Hematopoietic multipotent progenitor cell treated with erythropoietin and hydrocortisone succinate and interleukin-3 and kit ligand, for 15 days (in vitro differentiated cells): ENCODE results near the gene YY1AP1.
"Not testable (repeated sequence)": the region's sequence is repeated elsewhere in the genome, so short reads cannot be mapped to it uniquely, and the experiment has no call there.

Experiments
- DNase-seq: peaks from one replicate; pipeline ENCODE4 v3.0.0-alpha.2; 2015; ENCODE audit warnings: low spot score

Gene YY1AP1

DNA sequence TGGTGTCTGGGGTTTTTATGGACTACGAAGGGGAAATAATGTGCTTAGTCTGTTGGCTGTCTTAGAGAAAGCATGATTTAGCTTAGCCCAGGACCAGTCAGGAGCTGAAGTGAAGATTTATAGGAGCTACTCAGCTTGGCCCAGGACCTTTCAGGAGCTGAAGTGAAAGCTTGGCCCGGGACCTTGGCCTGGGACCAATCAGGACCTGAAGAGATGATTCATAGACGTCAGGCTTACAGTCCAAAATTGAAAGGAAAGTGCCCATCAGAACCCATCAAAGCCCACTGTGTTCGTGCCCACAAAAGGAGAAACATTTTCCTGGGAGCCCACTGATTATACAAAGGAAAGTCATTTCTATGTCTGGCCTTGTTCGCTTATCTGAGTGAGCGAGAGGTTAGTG, 42.9 kb downstream of the YY1AP1 start:
- no peak for DNase-seq

DNA sequence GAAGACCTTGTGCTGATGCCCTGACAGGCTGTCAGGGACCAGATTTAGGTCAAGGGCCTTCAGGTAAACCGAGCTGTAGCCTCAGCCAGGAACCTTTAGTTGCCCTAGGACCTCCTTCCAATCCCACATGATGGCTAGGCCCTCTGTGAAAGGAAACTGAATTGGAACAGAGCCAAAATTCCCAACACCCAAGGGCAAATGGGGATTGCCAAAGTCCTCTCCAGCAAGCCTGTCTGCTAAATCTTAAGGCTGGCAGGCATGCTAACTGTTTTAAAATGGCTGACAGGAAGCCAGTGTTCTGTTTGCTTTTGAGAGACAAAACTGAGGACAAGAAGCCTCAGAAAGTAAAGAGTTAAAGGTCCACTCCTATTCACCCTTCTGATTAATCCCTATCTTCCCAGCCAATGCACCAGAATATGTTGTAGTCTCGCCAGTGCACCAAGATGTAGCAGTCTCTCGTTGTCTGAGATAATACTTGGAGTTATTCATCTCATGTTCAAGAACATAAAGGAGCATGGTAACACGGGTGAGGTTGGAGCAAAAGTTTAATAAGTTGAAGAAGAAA, 43.5 kb downstream of the YY1AP1 start:
- DNase-seq = no peak

DNA sequence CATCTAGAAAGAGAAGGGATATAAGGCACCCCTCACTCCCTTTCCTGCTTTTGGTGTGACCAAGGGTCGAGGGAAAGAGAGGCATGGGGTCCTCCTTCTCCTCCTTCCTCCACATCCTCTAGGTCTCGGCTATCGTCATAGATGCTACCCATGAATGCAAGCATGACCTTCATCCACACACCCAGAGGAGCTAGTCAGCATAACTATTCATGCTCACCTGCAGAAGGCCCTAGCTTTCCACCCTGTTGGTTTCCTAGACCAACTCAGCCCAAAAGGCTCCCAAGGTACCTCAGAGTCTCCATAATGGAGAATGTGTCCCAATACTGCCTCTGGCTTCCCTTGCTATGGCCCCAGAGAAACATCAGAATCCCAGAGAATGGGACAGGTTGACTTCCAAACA, 45.3 kb downstream of the YY1AP1 start:
- DNase-seq = no peak

DNA sequence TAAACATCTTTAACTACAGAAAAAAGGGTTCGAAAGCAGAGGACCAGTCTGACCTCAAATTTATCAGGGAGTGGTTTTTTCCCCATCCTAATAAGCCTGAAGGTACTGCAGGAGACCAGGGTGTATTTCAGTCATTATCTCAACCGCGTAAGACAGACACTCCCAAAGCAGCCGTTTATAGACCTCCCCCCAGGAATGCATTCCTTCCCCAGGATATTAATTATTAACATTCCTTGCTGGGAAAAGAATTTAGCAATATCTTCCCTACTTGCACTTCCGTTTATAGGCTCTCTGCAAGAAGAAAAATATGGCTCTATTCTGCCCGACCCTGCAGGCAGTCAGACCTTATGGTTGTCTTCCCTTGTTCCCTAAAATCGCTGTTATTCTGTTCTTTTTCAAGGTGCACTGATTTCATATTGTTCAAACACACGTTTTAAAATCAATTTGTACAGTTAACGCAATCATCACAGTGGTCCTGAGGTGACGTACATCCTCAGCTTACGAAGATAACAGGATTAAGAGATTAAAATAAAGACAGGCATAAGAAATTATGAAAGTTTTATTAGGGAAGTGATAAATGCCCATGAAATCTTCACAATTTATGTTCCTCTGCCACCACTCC, 45.9 kb downstream of the YY1AP1 start:
- DNase-seq = not testable (repeated sequence)

GRCh38 chr1:155640367-155640766, 48.2 kb downstream of the YY1AP1 start:
- DNase-seq = no peak

DNA sequence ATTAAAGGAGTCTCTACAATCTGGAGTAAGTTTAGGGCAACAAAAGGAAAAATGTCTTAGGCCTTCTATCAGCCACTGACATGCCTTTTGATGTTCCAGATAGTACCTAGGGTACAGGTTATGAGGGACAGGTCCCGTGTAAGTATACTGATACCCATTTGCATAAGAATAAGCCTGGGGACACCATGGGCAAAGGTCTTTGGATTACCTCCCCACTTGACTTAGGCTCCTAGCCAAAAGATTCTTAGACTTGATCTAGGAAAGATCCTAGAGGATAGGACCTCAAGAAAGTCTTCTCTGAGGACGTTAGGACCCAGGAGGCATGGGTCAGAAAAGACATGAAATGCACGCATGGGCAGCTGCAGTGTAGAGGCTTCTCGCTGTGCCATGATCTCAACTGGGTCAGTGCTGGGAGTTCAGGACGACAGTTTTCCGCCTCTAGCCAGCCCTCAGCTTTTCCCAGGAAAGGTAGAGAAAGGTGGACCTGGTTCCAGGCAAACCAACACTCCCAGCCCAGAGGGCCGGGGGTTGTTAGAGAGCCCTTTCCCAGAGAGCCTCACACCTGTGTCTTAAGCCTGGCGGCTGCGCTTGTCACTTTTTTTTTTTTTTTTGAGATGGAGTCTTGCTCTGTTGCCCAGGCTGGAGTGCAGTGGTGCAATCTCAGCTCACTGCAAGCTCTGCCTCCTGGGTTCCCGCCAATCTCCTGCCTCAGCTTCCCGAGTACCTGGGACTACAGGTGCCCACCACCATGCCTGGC, 52.0 kb downstream of the YY1AP1 start:
- no peak for DNase-seq

DNA sequence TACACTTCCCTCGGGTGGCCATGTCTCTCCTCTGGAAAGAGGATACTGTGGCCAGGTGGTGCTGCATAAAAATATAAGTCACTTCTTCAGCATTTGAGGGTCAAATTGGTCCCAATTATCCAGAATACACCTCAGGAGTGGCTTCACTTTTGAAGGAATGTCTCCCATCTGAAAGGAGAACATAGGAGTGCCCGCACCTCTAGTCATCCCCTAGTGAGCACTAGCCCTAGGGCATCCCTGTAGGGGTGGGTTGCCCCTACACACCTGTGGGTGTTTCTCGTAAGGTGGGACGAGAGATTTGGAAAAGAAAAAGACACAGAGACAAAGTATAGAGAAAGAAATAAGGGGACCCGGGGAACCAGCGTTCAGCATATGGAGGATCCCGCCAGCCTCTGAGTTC, 62.1 kb downstream of the YY1AP1 start:
- DNase-seq = not testable (repeated sequence)

- DNase-seq = no peak
Measured at GRCh38 chr1:155623357-155623756, 65.2 kb downstream of the YY1AP1 start.

GRCh38 chr1:155622191-155622590, 66.4 kb downstream of the YY1AP1 start:
- no peak for DNase-seq

DNA sequence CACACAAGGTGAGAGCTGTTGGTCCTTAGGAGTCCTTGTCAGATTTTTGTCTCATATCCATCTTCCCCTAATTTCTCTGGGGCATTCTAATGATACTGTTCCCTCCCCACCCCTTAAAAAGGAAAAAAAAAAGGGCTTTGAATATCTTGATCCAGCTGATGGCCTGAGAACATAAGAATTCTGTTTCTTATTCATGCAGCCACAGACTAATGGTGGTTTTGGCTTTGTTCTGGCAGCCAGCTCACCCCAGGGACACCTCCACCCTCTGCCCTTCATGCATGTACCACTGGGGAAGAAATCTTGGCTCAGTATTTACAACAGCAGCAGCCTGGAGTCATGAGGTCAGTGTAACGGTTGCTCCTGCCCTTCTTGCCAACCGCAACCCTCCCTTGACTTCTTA, 75.3 kb downstream of the YY1AP1 start:
- DNase-seq = not testable (repeated sequence)

DNA sequence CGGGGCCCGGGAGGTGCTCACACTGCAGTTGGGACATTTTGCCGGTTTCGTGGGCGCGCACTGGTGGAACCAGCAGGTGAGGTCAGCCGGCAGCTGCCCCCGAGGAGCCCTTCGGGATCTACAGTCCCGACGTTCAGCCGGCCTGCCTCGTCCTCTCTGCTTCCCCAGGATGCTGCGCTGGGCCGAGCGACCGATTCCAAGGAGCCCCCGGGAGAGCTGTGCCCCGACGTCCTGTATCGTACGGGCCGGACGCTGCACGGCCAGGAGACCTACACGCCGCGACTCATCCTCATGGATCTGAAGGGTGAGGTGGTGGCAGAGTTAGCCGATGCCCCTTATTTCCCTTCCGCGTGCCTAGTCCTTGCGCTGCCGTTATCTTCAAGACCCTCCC, 78.3 kb downstream of the YY1AP1 start:
- not testable (repeated sequence) for DNase-seq

DNA sequence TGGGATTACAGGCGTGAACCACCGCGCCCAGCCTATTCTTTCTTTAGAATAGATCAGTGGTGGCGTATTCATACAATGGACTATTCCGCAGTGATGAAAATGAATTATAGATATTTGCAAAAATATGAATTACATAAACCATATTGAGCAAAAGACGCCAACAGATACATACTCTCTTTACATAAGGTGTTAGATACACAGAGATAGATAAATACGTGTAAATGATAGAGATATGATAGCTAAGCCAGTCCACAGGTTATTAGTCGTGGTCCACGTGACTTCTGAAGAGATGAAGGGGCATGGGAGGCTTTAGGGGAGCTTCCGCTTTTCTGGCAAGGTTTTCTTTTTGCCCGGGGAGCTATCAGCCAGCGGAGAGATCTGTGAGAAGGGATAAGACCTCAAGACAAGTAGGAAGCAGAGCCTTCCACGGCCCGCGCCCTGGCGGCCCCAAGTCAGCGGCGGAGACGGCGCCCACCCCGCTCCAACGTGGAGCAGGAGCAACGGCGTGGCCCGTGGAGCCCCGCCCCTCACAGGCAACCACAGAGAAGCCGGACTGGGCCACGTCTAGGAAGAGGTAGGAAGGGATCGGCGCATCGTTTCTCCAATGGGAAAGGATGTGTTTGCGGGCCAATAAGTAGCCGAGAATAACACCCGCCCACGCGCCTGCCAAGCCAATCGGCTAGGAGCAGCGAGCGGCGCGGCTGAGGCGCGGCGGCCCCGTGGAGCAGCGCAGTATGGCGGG, 78.9 kb downstream of the YY1AP1 start, which contains the start of gene MSTO1:
TSS of gene MSTO1 (plus strand) at position 704 of the 742 bp plus-strand sequence. CDS start at position 735, 31 bp downstream.
- DNase-seq = peak; percentile 92
